Skeletal muscle tissue (tissue), 4 donors: ENCODE results near the gene KIAA0408. TPM values are rescaled to one million over a fixed set of nuclear protein-coding genes. Genes with fewer than 3 reads are reported as not detected.

Experiments used
- H3K27ac ChIP-seq: one replicate; pipeline ENCODE4 v1.7.0; 2013; ENCODE audit warnings: mild to moderate bottlenecking, low read depth, low read length, inconsistent platforms
- H3K27me3 ChIP-seq, 3 donors: one replicate each; pipeline ENCODE4 v1.7.0; 2013; ENCODE audit warnings: low read length in 3 of 3; ENCODE audit not compliant: control insufficient read depth in 3 of 3, insufficient read depth in 3 of 3
- H3K36me3 ChIP-seq, 3 donors: one replicate each; pipeline ENCODE4 v1.7.0; 2013; ENCODE audit warnings: low read length in 3 of 3; ENCODE audit not compliant: control insufficient read depth in 3 of 3, insufficient read depth in 3 of 3
- H3K4me1 ChIP-seq, 3 donors: one replicate each; pipeline ENCODE4 v1.7.0; 2013; ENCODE audit warnings: low read length in 3 of 3, mild to moderate bottlenecking in 3 of 3; ENCODE audit not compliant: control insufficient read depth in 3 of 3, insufficient read depth in 3 of 3
- H3K4me3 ChIP-seq, 3 donors: one replicate each; pipeline ENCODE4 v1.7.0; 2013; ENCODE audit warnings: low read length in 3 of 3
- H3K9ac ChIP-seq, 3 donors: one replicate each; pipeline ENCODE4 v1.7.0; 2013; ENCODE audit warnings: low read length in 3 of 3, mild to moderate bottlenecking in 3 of 3, moderate library complexity in 2 of 3, low read depth in 1 of 3
- H3K9me3 ChIP-seq, 3 donors: one replicate each; pipeline ENCODE4 v1.7.0; 2013; ENCODE audit warnings: low read length in 3 of 3; ENCODE audit not compliant: control insufficient read depth in 3 of 3
- total RNA-seq: library from RNA; depleted of rRNA; stranded (reverse); fragments of >200 nt; gene quantifications from one replicate; pipeline ENCODE4 v1.2.3, GENCODE V29; 2014
- donor health status: Osteomylitis.

The KIAA0408 gene
- total RNA-seq, 1 donor from 2014 or later: 15.7 TPM

DNA sequence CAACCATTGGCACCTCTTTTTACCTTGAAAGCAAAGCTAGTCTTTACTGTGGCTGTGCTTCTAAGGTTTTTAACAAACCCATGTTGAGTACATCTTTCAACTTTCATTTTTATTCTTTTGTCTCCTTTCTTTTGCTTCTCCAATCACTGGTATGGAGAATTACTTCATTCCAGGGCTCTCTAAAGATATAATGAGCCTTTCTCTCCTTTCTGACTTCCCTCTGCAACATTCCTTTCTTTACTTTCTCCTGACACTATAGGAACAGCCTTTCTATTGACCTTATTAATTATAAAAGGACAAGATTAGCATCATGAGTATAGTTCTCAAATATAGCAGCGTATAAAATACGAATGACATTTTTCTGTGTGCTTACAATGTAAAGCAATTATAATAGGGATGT, 23.1 kb upstream of the KIAA0408 start:
- H3K4me1 ChIP-seq: peaks cover 0 to 6% (median 4%) of the 10 kb centered on the region in 3 donors
- no peaks in the 10 kb centered on the region for H3K27me3 ChIP-seq
- H3K36me3 ChIP-seq: no peaks in the 10 kb centered on the region
- no peak overlapping the region for H3K9ac ChIP-seq
- no peaks in the 10 kb centered on the region for H3K9me3 ChIP-seq
- no peak overlapping the region for H3K4me3 ChIP-seq
- no peak overlapping the region for H3K27ac ChIP-seq

DNA sequence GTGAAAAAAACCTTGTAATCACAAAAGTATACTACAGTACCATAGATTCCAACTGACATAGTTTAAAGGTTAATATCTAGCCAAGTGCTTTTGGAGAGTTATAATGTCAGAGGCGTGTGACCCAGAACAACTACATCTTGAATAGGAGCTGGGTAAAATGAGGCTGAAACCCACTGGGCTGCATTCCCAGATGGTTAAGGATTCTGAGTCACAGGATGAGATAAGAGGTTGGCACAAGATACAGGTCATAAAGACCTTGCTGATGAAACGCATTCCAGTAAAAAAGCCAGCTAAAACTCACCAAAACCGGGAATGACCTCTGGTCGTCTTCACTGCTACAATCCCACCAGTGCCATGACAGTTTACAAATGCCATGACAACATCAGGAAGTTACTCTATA, 22.4 kb upstream of the KIAA0408 start:
- no peak overlapping the region for H3K27ac ChIP-seq
- H3K4me1 ChIP-seq: peaks cover 0 to 6% (median 4%) of the 10 kb centered on the region in 3 donors
- no peaks in the 10 kb centered on the region for H3K9me3 ChIP-seq
- H3K9ac ChIP-seq: no peak overlapping the region
- H3K36me3 ChIP-seq: no peaks in the 10 kb centered on the region
- H3K4me3 ChIP-seq: no peak overlapping the region
- H3K27me3 ChIP-seq: no peaks in the 10 kb centered on the region

DNA sequence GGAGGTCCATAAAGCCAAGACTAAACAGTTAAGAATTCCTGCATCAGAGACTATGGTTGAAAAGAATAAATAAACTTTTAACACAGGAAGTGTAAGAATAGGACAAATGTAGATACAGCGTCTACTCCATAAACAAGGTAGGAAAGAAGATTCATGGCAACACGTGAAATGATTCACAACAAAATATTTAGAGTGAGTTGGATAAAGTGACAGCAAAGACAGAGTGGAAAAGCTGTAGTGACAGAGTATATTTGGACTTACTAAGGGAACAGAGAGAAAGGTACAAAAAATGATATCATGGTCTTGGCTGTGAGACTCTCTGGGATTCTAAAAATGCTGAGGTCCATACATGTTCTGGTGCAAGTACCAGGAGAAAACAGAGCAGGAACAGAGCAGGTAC, 21.9 kb upstream of the KIAA0408 start:
- H3K27me3 ChIP-seq: no peaks in the 10 kb centered on the region

DNA sequence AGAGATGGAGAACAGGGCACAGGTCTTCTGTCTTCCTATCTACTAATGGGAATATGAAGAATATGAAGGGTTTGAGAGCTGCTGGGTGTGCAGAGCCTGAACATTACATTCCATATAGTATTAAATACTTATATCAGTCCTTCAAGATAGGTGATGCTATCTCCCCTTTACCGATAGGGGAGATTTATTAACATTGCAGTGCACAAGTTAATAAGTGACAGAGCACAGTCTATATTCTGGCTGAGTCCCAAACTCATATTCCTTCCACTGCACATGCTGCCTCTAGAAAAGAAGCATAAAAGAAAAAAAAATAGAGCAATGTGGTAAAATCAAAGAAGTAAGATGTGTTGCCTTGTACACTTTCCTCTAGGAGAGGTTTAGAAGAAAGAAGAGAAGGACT, 18.5 kb upstream of the KIAA0408 start:
- H3K9ac ChIP-seq: no peak overlapping the region
- H3K27ac ChIP-seq: no peak overlapping the region
- H3K4me1 ChIP-seq: no peaks in the 10 kb centered on the region
- no peak overlapping the region for H3K4me3 ChIP-seq
- H3K36me3 ChIP-seq: no peaks in the 10 kb centered on the region
- peaks cover 0 to 5% (median 0%) of the 10 kb centered on the region in 3 donors for H3K27me3 ChIP-seq
- no peaks in the 10 kb centered on the region for H3K9me3 ChIP-seq

More for the DNA sequence above, 21.9 kb upstream of the KIAA0408 start:
- H3K36me3 ChIP-seq: no peaks in the 10 kb centered on the region
- no peak overlapping the region for H3K4me3 ChIP-seq
- no peak overlapping the region for H3K27ac ChIP-seq
- H3K4me1 ChIP-seq: peaks cover 0 to 6% (median 4%) of the 10 kb centered on the region in 3 donors
- no peaks in the 10 kb centered on the region for H3K9me3 ChIP-seq
- H3K9ac ChIP-seq: no peak overlapping the region

DNA sequence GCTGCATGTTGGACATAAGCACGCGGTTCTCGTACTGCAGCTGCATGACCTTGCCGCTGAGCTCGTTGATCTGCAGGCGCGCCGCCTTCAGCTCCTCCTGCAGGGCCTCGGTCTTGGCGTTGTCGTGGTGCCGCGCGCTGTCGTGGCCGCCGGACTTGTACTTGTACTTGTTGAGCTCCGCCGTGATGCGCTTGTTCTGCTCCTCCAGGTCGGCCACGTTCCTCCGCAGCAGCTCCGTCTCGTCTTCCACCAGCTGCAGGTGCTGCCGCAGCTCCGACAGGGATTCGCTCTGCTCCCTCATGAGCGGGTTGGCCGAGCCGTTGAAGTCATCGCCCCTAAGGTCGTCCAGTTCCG, 16.6 kb upstream of the KIAA0408 start:
- no peaks in the 10 kb centered on the region for H3K4me1 ChIP-seq
- H3K27me3 ChIP-seq: peaks cover 0 to 5% (median 0%) of the 10 kb centered on the region in 3 donors
- H3K36me3 ChIP-seq: no peaks in the 10 kb centered on the region
- no peak overlapping the region for H3K9ac ChIP-seq
- no peaks in the 10 kb centered on the region for H3K9me3 ChIP-seq
- no peak overlapping the region for H3K27ac ChIP-seq
- no peak overlapping the region for H3K4me3 ChIP-seq

DNA sequence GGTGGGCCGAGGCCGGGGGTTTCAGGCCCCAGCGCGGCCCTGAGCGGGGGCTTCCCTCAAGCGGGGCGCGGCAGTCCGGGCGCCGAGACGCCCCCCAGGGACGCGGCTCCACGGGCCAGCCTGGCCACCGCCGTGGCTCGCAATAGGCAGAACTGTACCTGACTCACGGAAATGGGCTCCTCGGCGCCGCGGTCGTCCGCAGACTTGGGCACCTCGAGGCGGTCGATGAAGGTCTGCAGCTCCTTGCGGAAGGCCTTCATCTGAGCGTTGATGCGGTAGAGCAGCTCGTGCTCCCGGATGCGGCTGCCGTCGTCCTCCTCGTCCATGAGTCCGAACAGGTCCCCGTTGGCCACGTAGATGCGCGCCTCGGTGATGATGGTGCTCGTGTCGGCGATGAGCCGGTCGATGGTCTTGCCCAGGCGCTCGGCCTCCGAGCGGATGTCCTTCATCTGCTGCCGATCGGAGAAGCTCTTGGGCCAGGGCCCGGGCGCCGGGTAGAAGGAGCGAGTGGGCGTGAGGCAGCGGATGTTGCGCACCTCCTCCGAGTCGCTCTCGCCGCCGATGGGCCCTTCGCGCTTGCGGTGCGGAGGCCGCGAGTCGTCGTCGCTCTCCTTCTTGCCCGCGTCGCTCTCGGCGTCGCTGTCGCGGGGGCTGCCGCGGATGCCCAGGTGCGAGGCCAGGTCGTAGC, 16.1 kb upstream of the KIAA0408 start:
- Histone ChIP-seq H3K9me3 (no peaks in the 10 kb centered on the region), H3K4me3 (no peak overlapping the region), H3K36me3 (no peaks in the 10 kb centered on the region), H3K27ac (no peak overlapping the region), H3K9ac (no peak overlapping the region), H3K4me1 (no peaks in the 10 kb centered on the region), H3K27me3 (peaks cover 0 to 5% (median 0%) of the 10 kb centered on the region in 3 donors)

DNA sequence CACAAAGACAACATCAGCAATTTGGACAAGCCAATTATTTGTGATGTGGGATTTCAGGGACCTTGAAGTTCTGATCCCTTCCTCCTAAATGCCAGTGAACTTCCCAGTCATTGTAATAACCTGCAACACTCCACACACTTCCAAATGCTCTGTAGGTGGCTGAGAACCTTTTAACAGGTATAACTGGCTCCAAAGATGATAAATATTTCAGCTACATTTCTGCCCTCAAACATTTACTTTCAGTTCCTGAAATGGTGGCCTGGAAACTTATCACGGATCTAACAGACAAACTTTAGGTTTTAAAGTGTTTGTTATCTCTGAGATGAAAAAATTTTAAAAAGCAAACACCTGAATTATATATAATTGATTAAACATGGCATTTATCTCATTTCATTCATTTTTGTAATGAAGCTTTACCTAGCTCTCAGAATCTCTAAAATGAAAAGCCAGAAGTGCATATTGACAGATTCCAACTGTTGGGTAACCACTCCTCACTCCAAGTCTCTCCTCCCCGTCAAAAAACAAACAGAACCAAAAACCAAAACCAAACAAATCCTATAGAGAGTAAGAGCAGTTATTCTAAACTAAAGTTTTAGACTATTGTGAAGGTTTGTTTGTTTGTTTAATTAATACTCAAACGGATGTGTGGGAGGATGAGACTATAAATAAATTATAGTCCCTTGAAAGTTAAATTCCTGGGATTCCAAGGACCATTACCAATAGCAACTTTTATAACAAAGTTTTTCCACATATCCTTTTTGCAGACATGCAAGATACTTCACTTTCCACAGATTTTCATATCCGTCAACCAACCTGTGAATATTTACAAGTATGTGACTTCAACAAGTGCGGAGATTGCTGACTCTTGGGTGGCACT, 12.4 kb upstream of the KIAA0408 start:
- Histone ChIP-seq H3K9me3 (no peaks in the 10 kb centered on the region), H3K4me3 (no peak overlapping the region), H3K27ac (no peak overlapping the region), H3K9ac (no peak overlapping the region), H3K4me1 (no peaks in the 10 kb centered on the region), H3K36me3 (no peaks in the 10 kb centered on the region), H3K27me3 (peaks cover 0 to 5% (median 0%) of the 10 kb centered on the region in 3 donors)

DNA sequence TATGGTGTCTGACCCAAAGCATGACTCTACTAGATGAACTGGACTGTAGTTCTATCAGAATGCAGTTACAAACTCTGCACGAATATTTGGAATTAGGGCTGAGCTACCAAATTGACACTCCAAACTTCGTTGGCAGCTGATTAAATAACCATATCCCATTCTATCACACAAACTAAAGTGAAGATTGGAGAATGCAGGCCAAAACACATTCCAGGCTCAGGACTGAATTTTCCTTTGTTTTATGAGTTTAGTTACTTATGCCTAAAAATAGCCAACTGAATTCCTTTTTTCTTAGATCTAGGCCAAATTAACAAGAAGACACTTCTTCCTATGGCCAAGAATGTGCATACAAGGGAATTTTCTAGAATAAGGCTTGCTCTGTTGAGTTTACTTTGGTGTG, 9.7 kb upstream of the KIAA0408 start:
- Histone ChIP-seq H3K4me1 (peaks cover 0 to 9% (median 4%) of the 10 kb centered on the region in 3 donors), H3K4me3 (no peak overlapping the region), H3K9me3 (no peaks in the 10 kb centered on the region), H3K27ac (no peak overlapping the region), H3K9ac (no peak overlapping the region), H3K36me3 (no peaks in the 10 kb centered on the region), H3K27me3 (no peaks in the 10 kb centered on the region)

DNA sequence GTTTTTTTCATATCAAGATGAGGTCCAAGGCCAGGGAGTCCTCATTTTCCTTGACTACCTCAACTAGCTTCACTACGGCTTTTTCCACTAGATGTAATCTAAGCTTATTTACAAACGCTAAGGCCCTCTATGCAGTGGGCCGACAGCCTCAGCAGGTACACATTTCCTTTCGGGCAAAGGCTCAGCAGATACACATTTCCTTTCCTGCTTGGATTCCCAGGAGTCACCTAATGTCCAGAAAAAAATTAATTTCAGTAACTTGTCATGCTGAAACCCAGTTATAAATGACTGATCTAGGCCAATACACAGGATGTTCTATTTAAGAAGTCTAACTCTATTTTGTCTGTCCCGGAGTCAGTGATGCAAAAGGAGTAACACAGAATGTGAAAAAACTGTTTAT, 7.2 kb upstream of the KIAA0408 start:
- Histone ChIP-seq H3K9ac (no peak overlapping the region), H3K4me1 (peaks cover 2 to 11% (median 8%) of the 10 kb centered on the region in 3 donors), H3K4me3 (no peak overlapping the region), H3K27me3 (no peaks in the 10 kb centered on the region), H3K9me3 (no peaks in the 10 kb centered on the region), H3K27ac (no peak overlapping the region), H3K36me3 (no peaks in the 10 kb centered on the region)

DNA sequence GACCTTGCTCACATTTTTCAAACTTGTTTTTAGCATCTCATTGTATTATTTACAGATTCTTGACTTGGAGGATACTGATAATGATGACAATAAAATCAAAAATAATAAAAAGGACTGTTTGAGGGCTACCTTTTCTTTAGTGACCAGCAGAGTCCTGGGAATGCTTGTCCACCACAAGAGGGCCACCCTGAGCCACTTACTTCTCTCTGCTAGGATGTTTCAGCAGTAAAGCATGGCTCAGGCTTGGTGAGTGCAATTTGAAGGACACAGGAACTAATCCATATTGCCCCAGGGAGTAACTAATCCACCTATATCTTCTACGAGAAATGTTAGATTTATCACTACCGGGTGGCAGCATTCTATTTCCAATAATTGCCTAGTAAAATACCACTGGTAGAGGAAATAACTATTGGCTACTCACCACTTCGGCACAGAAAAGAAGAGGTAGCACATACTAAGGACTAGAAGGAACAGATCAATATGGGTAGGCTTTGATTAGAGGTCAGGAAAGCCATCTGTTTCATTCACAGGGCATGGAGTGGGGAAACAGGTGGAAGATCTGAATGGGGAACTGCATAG, 5.8 kb upstream of the KIAA0408 start:
- Histone ChIP-seq H3K9me3 (no peaks in the 10 kb centered on the region), H3K9ac (no peak overlapping the region), H3K27me3 (no peaks in the 10 kb centered on the region), H3K4me3 (no peak overlapping the region), H3K4me1 (peaks cover 4 to 12% (median 8%) of the 10 kb centered on the region in 3 donors), H3K27ac (peak overlapping the region; percentile 68), H3K36me3 (no peaks in the 10 kb centered on the region)
